HG03196 (cell line): ENCODE results near the gene TTC17.
A peak's percentile ranks its signal among the peaks of the same experiment; 100 is the strongest.
"Not testable (repeated sequence)": the region's sequence is repeated elsewhere in the genome, so short reads cannot be mapped to it uniquely, and the experiment has no call there.

Experiments
- ATAC-seq: cut with Tn5 transposase; IDR thresholded peaks from one replicate; pipeline ENCODE4 v1.9.1; 2021; ENCODE audit not compliant: unreplicated experiment

The TTC17 gene, protein sequence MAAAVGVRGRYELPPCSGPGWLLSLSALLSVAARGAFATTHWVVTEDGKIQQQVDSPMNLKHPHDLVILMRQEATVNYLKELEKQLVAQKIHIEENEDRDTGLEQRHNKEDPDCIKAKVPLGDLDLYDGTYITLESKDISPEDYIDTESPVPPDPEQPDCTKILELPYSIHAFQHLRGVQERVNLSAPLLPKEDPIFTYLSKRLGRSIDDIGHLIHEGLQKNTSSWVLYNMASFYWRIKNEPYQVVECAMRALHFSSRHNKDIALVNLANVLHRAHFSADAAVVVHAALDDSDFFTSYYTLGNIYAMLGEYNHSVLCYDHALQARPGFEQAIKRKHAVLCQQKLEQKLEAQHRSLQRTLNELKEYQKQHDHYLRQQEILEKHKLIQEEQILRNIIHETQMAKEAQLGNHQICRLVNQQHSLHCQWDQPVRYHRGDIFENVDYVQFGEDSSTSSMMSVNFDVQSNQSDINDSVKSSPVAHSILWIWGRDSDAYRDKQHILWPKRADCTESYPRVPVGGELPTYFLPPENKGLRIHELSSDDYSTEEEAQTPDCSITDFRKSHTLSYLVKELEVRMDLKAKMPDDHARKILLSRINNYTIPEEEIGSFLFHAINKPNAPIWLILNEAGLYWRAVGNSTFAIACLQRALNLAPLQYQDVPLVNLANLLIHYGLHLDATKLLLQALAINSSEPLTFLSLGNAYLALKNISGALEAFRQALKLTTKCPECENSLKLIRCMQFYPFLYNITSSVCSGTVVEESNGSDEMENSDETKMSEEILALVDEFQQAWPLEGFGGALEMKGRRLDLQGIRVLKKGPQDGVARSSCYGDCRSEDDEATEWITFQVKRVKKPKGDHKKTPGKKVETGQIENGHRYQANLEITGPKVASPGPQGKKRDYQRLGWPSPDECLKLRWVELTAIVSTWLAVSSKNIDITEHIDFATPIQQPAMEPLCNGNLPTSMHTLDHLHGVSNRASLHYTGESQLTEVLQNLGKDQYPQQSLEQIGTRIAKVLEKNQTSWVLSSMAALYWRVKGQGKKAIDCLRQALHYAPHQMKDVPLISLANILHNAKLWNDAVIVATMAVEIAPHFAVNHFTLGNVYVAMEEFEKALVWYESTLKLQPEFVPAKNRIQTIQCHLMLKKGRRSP

DNA sequence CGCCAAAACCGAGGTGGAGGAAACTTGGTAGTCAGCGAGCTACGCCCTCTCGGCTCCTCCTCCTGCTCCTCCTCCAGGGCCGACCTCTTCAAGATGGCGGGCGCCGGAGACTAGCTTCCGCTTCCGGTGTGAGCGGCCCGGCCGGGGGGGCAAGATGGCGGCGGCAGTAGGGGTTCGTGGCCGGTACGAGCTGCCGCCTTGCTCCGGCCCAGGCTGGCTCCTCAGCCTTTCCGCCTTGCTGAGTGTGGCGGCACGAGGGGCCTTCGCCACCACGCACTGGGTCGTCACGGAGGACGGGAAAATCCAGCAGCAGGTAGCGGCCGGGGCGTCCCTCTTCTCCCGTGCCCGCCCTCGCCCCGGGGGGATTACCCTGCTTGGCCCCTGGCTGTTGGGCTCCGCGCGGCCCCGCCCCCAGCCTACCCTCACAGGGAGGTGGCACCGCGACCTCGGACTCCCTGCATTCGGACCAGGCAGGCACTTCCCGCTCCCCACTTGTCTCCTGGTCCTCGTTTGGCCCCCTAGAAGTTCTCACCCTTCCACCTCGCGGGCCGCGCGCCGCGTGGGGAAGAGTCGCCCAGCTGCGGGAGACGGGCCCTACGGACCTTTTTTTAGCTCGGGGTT lies at the start of gene TTC17:
Gene TTC17 (plus strand): TSS at position 120 of the 621 bp plus-strand sequence. CDS start 35 bp downstream, at position 155.
- peak; percentile 96 for ATAC-seq

DNA sequence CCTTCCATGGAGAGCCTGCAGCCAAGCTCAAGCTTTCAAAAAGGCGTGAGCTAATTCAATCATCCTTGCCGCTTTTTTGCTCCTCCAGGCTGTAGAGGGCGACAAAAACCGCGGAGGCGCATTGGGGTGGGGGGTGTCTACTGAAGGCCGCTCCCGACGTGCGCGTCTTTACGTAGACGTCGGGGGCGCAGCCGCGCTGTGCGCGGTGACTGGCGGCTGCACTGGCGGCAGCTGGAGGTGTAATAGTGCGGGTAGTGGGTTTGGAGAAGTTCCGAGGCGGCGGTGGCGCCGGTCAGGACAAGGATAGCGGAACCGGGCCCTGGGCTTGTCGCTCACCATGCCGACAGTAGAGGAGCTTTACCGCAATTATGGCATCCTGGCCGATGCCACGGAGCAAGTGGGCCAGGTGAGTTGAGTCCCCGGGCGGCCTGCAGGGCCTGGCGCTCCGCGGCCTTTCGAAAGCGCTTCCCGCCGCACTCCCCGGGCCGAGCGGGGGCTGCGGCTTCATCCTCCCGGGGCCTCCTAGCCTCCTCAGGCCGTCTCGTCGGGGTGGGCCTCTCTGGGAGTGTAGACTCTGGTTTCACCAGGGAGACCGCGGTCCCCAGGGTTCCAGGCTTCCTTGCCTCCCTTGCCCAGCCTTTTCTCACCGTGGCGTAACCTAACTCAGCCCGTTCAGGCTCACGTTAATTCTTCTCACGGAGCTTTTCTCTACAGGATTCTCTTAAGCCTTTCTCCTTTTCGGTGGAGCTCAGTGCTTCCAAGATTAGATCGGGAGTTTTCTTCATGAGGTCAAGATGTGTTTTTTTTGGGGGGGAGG lies 46.7 kb upstream of the TTC17 start, which contains the start of gene API5:
Gene API5 (plus strand): TSS at position 206 of the 817 bp plus-strand sequence. CDS start 132 bp downstream, at position 338.
- peak; percentile 99 for ATAC-seq

DNA sequence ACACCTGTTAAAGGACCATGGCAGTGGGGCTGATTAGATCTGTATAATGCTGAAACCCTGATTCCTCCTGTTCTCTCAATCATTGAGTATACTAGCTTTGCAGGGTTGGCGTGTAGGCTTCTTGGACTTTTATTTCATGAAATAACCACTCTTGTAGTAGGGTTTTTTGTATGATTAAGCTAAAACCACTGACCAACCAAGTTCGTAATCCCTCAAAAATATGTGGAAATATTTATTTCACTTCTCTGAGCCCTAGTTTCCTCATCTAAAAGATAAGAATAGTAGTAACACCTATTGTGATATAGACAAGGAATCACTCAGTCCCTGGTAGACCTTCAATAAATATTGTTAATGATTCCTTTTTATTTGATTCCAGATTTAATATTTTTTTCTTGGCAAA lies 42.8 kb upstream of the TTC17 start:
- no peak for ATAC-seq

DNA sequence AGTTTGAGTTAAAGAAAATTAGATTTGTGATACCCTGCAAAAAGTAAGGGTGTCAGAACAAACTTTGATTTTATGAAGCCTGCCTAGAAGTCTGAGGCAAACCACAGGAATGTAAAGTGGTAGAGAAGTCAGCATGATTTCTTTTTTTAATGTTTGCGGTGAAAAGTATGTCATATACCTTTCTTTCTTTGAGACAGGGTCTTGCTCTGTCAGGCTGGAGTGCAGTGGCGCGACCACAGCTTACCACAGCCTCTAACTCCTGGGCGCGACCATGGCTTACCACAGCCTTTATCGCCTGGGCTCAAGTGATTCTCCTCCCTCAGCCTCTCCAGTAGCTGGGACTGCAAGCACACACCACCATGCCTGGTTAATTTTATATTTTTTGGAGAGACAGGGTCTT lies 42.3 kb upstream of the TTC17 start:
- ATAC-seq, result no peak

DNA sequence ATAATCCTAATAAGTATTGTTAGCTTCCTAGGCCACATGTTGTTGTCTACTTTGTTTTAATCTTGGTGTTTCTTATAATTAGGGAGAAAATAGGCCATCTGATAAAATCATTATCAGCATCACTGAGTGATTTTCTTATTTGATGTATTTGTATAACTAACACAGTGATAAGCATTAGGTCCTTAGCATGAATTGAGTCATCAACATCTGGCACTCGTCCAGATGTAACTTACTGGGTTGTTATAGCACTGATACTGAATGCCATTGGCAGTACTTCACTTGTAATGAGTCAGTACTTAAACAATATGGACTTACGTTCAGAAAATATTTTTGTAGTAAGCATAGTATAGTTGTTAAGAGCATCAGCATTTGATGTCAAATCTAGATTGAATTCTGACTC lies 30.7 kb upstream of the TTC17 start:
- no peak for ATAC-seq

DNA sequence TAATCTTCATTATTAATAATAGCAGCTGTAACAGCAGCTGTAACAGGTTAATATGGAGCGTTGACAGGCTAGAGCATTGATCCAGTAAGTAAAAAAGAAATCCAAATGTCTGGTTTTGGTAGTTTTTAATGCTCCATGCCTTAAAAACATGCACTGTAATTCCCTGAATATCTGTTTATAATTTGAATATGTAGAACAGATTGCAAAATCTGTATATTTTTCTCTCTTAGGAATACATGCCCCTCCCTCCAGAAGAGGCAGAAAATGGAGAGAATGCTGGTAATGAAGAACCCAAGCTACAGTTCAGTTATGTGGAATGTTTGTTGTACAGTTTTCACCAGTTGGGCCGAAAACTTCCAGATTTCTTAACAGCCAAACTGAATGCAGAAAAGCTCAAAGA lies 30.2 kb upstream of the TTC17 start:
- no peak for ATAC-seq

DNA sequence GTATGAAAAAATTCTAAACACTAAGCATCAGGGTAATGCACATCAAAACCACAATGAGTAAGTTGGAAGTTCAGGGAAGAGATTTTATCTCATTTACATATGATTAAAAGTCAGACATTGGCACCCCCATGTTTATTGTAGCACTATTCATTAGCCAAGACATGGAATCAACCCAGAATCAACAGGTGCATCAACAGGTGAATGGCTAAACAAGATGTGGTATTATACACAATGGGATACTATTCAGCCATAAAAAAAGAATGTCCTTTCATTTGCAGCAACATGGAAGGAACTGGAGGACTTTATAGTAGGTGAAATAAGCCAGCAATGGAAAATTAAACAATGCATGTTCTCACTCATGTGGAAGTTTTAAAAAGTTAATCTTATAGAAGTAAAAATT lies 17.6 kb upstream of the TTC17 start:
- no peak for ATAC-seq

GRCh38 chr11:43351426-43351825 lies 7.3 kb upstream of the TTC17 start:
- ATAC-seq, result not testable (repeated sequence)

DNA sequence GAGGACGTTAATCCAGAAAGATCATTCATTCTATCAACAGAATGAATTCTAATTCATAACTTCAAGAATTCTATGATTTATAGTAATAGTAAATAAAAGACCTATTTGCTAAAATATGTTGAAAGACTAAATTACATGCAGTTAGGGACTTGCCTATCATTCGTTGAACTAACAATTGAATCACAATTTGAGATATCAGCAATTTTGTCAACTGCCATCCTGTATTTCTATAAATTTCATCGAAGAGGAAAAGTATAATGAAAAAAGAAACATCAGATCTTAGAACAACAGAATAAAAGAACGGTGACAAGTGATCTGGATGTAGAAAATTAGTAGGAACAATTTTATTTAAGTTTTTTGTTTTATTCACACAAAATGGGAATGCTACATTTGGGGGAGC lies 4.4 kb upstream of the TTC17 start:
- ATAC-seq, result no peak

GRCh38 chr11:43356336-43356735 lies 2.4 kb upstream of the TTC17 start:
- ATAC-seq, result no peak

DNA sequence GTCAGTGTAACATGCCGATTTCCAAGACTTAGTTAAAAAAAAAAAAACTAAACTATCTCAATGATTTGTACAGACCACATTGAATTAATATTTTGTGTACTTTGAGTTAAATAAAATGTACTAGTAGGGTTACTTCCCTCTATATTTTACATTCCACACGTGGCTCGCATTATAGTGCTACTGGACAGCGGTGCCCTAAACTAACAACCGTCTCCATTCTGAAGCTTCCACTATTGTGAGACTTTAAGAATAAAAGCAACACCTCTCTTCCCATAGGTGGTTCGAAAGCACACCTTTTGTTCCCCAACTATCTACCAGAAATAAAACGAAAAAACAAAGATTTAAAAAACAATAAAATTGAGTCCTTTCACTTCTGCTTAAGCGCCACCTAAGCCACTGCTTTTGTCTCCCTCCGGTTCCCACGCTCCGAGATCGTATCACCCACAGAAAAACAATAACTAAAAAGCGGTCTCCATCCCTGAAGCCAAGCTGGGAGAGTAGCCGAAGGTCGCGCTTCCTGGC lies 380 bp upstream of the TTC17 start:
- no peak for ATAC-seq

DNA sequence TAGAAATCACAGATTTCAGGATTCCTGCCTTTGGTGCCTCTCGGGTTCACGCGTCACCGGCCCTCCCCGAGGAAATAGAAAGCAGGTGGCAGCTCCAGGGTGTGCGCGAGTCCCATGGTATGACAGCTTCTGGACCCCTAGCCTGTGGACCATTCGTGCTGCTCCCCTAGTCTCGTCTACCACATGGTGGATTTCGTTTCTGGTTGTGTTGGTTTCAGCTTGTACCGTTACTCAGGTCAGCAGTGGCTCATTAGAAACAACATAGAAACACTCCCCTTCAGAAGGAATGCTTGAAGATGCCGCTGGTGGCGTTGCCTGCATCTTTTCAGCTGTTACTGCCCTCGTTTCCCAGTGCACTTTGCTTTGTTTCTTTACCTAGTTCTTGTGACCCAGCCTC lies 700 bp downstream of the TTC17 start:
- peak; percentile 41 for ATAC-seq

- no peak for ATAC-seq
Observed at GRCh38 chr11:43360361-43361032, 1.8 kb downstream of the TTC17 start.

DNA sequence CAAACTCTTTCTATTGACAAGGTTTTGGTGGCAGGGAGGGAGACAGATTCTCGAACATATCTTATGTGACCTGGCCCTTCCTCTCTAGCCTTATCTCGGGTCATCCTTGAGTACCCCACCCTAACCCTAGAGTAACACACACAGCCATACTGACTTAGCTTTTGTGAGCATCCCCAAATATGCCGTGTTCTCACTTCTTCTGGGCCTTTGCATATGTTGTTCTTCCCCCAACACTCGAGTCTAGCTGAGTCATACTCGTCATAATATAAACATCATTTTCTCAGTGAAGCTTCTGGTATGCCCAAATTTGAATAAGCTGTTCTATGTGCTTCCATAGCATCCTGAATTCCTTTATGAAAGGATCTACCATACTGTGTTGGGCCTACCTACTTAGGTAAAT lies 8.0 kb downstream of the TTC17 start:
- ATAC-seq, result no peak

DNA sequence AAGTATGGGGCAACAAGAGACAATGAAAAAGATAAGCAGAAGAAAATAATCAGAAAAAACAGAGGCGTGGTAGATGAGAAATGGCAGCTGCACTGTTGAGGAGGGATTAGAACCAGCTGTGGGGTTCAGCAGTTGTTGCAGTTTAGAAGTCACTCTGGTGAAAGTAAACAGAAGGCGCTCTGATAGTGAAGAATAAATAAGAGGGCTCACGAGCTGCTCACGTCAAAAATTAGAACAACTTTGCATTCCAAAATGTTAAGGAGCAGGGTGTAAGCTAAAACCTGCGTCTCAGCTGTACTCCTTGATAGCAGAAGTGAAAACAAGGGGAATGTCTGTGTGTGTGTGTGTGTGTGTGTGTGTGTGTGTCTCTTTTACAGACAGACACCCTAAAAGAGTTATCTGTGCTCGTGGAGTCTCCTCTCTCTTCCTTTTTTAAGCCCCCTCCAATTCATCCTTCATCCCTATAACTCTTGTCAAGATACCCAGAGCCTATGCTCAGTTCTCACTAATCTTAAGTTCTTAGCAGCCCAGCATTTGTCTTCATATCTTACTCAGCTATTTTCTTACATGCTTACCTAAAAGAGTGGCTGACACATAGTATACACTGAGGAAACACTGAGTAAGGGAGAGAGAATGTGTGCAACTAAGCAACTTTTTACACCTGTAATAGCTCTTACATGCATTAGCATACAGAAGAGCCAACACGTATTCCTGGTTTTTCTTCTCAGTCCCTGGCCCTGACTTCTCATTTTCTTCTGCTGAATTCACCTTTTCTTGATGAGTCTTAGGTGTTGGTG lies 8.9 kb downstream of the TTC17 start:
- no peak for ATAC-seq

GRCh38 chr11:43376065-43376464 lies 17.3 kb downstream of the TTC17 start:
- ATAC-seq, result no peak

DNA sequence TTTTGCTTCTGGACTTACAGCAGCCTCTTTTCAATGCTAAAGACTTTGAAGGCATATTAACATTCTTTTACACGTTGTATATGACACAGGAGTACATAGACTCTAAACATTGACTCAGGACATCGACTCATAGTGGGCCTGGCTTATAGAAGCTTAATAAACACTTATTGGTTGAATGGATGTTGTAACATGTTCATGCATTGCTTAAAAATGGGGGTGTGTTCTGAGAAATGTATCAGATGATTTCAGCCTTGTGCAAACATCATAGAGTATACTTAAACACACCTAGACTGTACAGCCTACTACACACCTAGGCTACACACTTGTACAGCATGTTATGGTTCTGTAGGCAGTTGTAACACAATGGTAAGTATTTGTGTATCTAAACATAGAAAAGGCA lies 17.9 kb downstream of the TTC17 start:
- no peak for ATAC-seq

DNA sequence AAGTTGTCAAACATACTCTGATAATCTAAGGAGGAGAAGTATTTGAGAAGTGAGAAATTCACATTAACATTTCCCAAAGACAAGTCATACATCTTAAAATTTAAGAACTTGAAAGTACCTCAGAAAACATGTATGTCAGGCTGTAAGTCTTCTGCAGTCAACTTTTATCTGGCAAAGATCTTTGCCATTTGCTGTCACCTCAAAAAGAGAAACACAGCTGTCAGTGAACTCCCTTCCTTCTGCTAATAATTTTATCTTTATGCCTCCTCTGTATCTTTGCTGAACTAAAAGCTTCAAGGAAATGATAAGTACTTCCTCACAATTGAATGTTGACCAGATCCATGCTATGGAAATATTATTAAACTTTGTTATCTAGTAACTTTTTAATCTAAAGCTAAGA lies 18.7 kb downstream of the TTC17 start:
- ATAC-seq, result no peak

- no peak for ATAC-seq
Observed at GRCh38 chr11:43378897-43379296, 20.2 kb downstream of the TTC17 start.
